K562 (cell line): ENCODE results near the gene FAM234A. TPM values are rescaled to one million over a fixed set of nuclear protein-coding genes. Genes with fewer than 3 reads are reported as not detected.

Experiments
- BCOR ChIP-seq: fragments of 450-650 bp; IDR thresholded peaks from 2 replicates; pipeline ENCODE4 v1.6.1; 2016
- DPF2 ChIP-seq: fragments of 450-650 bp; IDR thresholded peaks from 2 replicates; pipeline ENCODE4 v1.6.1; 2016
- ETV1 ChIP-seq: fragments of 450-650 bp; conservative IDR thresholded peaks from 2 replicates; pipeline ENCODE4 v1.6.1; 2016; ENCODE audit warnings: missing genetic modification characterization, control low read depth, low read depth, missing compliant biosample characterization
- GABPB1 ChIP-seq: sonication (generic); formaldehyde crosslinking; IDR thresholded peaks from 2 replicates; pipeline ENCODE4 v1.8.0; 2022; ENCODE audit warnings: mild to moderate bottlenecking, missing genetic modification reagents
- GATAD2B ChIP-seq: fragments of 450-650 bp; IDR thresholded peaks from 2 replicates; pipeline ENCODE4 v1.6.1; 2017; ENCODE audit warnings: mild to moderate bottlenecking, borderline replicate concordance
- GTF2E2 ChIP-seq: fragments of 200-800 bp; sonication (Bioruptor generic); IDR thresholded peaks from 2 replicates; pipeline ENCODE4 v1.6.1; 2016; ENCODE audit warnings: missing genetic modification characterization, missing compliant biosample characterization
- KLF6 ChIP-seq: fragments of 250-450 bp; sonication (Bioruptor Pico); IDR thresholded peaks from 2 replicates; pipeline ENCODE4 v1.4.0; 2020; ENCODE audit warnings: mild to moderate bottlenecking, moderate library complexity, borderline replicate concordance
- NCOA4 ChIP-seq: fragments of 450-650 bp; IDR thresholded peaks from 2 replicates; pipeline ENCODE4 v1.6.1; 2018; ENCODE audit warnings: mild to moderate bottlenecking; ENCODE audit not compliant: partially characterized antibody
- RBFOX2 ChIP-seq: fragments of 200-400 bp; formaldehyde crosslinking; IDR thresholded peaks from 2 replicates; pipeline ENCODE4 v1.6.1; 2017; ENCODE audit warnings: low read depth, mild to moderate bottlenecking, low read length, moderate library complexity
- RBM22 ChIP-seq: fragments of 200-400 bp; formaldehyde crosslinking; IDR thresholded peaks from 2 replicates; pipeline ENCODE4 v1.6.1; 2018; ENCODE audit warnings: low read length, low read depth; ENCODE audit not compliant: poor library complexity, severe bottlenecking
- SMARCE1 ChIP-seq: fragments of 450-650 bp; IDR thresholded peaks from 2 replicates; pipeline ENCODE4 v1.7.1; 2016; ENCODE audit warnings: mild to moderate bottlenecking
- TBL1XR1 ChIP-seq, 2 experiments: IDR thresholded peaks; 2 replicates each; pipeline ENCODE4 v1.6.1; 2012; ENCODE audit warnings: improper control_type of control experiment in 2 of 2, low read length in 2 of 2, mild to moderate bottlenecking in 1 of 2
- polyA plus RNA-seq, 8 experiments: library from polyadenylated mRNA; depleted of rRNA in 4 of 8; stranded (reverse) in 5 of 8; unstranded in 3 of 8; fragments of >200 nt; fragmentation: Nextera tagmentation in 2 of 8; fragmentation: Illumina TruSeq in 1 of 8; extraction: Ambion mirVana in 2 of 8; extraction: Trizol in 1 of 8; gene quantifications; 2 replicates each; pipeline versions ENCODE4 v1.2.1 to v1.2.3, GENCODE V29; 2011 to 2014; ENCODE audit warnings: inconsistent platforms in 1 of 8, missing spikeins in 1 of 8
- total RNA-seq, 7 experiments: library from RNA; depleted of rRNA in 6 of 7; stranded (reverse); fragments of >200 nt in 6 of 7; fragmentation: Illumina TruSeq in 2 of 7; extraction: Trizol in 2 of 7; gene quantifications; 2 replicates each; pipeline versions ENCODE4 v1.2.1 to v1.2.3, GENCODE V29; 2011 to 2021; ENCODE audit warnings: low replicate concordance in 1 of 7
- TF ChIP-seq, protein P1 (sequence below), 2 experiments: fragments of 450-650 bp; IDR thresholded peaks; 2 replicates each; pipeline ENCODE4 v1.6.1; 2018; ENCODE audit warnings: mild to moderate bottlenecking in 2 of 2, low read depth in 1 of 2; ENCODE audit not compliant: partially characterized antibody in 2 of 2
- TF ChIP-seq, protein P2 (sequence below): sonication (generic); formaldehyde crosslinking; IDR thresholded peaks from 2 replicates; pipeline ENCODE4 v1.8.0; 2023; ENCODE audit warnings: mild to moderate bottlenecking, missing genetic modification reagents
- TF ChIP-seq, protein P3 (sequence below): fragments of 250-450 bp; sonication (Bioruptor Pico); IDR thresholded peaks from 2 replicates; pipeline ENCODE4 v1.4.0; 2020; ENCODE audit warnings: mild to moderate bottlenecking, moderate library complexity
- TF ChIP-seq, protein P4 (sequence below): fragments of 200-800 bp; sonication (Bioruptor generic); IDR thresholded peaks from 2 replicates; pipeline ENCODE4 v1.6.1; 2017; ENCODE audit warnings: missing genetic modification characterization, missing compliant biosample characterization

The FAM234A gene
- total and polyA plus RNA-seq, 9 of the 15 experiments (the other 6 are each of a cell fraction or from before 2014, with no cell fraction given), result 1.0 to 47.9 (median 15.0) TPM

DNA sequence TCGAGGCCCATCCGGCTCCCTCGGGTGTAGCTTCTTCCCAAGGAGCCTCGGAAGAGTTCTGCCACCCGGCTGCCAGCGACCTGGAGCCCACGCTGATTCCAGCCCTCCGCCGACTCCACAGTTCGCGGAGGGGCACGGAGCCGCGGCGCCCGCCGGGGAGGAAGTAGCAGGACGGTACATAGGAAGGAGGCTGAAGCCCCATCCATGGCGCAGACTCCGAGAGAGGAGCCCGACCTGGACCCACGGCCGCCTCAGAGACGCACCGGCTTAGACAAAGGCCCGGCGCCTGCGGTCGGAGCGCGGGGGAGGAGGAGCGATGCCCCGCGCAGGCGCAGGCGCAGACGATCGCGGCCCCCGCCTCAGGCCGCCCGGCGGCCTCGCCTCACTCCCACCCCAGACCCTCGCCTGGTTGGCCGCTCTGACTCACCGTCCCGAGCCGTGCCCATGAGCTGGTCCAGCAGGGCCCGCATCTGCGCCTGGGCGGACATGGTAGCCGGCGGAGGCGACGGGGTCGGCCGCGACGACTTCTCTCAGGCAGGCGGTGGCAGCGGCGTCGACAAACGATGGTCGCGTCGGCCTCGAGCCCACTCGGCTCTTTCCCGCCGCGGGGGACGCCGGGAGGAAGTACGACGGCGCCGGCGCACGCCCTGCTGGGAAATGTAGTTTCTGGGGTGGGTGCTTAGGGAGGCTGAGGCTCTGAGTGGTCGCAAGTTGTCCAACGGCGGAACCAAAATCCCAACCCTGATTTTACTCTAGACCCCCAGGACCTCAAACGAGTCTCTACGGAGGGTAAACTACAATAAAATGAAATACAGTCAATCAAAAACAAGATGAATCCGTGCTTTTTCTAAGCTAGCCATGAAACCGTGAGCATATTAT, 5.5 kb upstream of the FAM234A start, which contains the start of gene LUC7L (continued):
- TF ChIP-seq GTF2E2 (tag), result 0 out of 2 replicates have a peak, but pooled peaks have one; percentile 20
- no peak; the same call in 1 of the 2 replicates for TF ChIP-seq KLF6 (CRISPR knock-in tag)
- no peak for TF ChIP-seq NCOA4
- TF ChIP-seq, protein P1, sequence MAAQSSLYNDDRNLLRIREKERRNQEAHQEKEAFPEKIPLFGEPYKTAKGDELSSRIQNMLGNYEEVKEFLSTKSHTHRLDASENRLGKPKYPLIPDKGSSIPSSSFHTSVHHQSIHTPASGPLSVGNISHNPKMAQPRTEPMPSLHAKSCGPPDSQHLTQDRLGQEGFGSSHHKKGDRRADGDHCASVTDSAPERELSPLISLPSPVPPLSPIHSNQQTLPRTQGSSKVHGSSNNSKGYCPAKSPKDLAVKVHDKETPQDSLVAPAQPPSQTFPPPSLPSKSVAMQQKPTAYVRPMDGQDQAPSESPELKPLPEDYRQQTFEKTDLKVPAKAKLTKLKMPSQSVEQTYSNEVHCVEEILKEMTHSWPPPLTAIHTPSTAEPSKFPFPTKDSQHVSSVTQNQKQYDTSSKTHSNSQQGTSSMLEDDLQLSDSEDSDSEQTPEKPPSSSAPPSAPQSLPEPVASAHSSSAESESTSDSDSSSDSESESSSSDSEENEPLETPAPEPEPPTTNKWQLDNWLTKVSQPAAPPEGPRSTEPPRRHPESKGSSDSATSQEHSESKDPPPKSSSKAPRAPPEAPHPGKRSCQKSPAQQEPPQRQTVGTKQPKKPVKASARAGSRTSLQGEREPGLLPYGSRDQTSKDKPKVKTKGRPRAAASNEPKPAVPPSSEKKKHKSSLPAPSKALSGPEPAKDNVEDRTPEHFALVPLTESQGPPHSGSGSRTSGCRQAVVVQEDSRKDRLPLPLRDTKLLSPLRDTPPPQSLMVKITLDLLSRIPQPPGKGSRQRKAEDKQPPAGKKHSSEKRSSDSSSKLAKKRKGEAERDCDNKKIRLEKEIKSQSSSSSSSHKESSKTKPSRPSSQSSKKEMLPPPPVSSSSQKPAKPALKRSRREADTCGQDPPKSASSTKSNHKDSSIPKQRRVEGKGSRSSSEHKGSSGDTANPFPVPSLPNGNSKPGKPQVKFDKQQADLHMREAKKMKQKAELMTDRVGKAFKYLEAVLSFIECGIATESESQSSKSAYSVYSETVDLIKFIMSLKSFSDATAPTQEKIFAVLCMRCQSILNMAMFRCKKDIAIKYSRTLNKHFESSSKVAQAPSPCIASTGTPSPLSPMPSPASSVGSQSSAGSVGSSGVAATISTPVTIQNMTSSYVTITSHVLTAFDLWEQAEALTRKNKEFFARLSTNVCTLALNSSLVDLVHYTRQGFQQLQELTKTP (IDR thresholded peaks at IDR 0.05; ENCODE audit: low read depth in 1 of 2, partially characterized antibody in 2 of 2), result peak in 1 of 2 experiments; percentile 97
- no peak; the same call in 1 of the 2 replicates for TF ChIP-seq ETV1 (tag)
- TF ChIP-seq GABPB1 (CRISPR knock-in tag), result peak; percentile 99
- TF ChIP-seq, protein P2, sequence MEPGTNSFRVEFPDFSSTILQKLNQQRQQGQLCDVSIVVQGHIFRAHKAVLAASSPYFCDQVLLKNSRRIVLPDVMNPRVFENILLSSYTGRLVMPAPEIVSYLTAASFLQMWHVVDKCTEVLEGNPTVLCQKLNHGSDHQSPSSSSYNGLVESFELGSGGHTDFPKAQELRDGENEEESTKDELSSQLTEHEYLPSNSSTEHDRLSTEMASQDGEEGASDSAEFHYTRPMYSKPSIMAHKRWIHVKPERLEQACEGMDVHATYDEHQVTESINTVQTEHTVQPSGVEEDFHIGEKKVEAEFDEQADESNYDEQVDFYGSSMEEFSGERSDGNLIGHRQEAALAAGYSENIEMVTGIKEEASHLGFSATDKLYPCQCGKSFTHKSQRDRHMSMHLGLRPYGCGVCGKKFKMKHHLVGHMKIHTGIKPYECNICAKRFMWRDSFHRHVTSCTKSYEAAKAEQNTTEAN (CRISPR knock-in tag), result 0 out of 2 replicates have a peak, but pooled peaks have one; percentile 41
- TF ChIP-seq RBM22, result peak; percentile 75
- TF ChIP-seq, protein P3, sequence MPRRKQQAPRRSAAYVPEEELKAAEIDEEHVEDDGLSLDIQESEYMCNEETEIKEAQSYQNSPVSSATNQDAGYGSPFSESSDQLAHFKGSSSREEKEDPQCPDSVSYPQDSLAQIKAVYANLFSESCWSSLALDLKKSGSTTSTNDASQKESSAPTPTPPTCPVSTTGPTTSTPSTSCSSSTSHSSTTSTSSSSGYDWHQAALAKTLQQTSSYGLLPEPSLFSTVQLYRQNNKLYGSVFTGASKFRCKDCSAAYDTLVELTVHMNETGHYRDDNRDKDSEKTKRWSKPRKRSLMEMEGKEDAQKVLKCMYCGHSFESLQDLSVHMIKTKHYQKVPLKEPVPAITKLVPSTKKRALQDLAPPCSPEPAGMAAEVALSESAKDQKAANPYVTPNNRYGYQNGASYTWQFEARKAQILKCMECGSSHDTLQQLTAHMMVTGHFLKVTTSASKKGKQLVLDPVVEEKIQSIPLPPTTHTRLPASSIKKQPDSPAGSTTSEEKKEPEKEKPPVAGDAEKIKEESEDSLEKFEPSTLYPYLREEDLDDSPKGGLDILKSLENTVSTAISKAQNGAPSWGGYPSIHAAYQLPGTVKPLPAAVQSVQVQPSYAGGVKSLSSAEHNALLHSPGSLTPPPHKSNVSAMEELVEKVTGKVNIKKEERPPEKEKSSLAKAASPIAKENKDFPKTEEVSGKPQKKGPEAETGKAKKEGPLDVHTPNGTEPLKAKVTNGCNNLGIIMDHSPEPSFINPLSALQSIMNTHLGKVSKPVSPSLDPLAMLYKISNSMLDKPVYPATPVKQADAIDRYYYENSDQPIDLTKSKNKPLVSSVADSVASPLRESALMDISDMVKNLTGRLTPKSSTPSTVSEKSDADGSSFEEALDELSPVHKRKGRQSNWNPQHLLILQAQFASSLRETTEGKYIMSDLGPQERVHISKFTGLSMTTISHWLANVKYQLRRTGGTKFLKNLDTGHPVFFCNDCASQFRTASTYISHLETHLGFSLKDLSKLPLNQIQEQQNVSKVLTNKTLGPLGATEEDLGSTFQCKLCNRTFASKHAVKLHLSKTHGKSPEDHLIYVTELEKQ, result no peak
- peak; percentile 100 for TF ChIP-seq RBFOX2
- TF ChIP-seq, protein P4, sequence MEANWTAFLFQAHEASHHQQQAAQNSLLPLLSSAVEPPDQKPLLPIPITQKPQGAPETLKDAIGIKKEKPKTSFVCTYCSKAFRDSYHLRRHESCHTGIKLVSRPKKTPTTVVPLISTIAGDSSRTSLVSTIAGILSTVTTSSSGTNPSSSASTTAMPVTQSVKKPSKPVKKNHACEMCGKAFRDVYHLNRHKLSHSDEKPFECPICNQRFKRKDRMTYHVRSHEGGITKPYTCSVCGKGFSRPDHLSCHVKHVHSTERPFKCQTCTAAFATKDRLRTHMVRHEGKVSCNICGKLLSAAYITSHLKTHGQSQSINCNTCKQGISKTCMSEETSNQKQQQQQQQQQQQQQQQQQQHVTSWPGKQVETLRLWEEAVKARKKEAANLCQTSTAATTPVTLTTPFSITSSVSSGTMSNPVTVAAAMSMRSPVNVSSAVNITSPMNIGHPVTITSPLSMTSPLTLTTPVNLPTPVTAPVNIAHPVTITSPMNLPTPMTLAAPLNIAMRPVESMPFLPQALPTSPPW, result peak; percentile 83
- TF ChIP-seq TBL1XR1 (IDR thresholded peaks at IDR 0.05; ENCODE audit: low read length in 2 of 2), result peak in 1 of 2 experiments; percentile 12; a peak in 1 of 4 replicates
- TF ChIP-seq BCOR, result no peak
- TF ChIP-seq SMARCE1, result no peak
- TF ChIP-seq GATAD2B, result peak; percentile 70
- no peak; the same call in 1 of the 2 replicates for TF ChIP-seq DPF2
